ENCODE data around the gene SPTB.
A peak's percentile ranks its signal among the peaks of the same experiment; 100 is the strongest.

Gene SPTB

GRCh38 chr14:64752909-64753308 lies 126.8 kb downstream of the SPTB start:
- no peak for DNase-seq (ENCODE audit: low spot score)

- no peak for DNase-seq (ENCODE audit: low spot score)
Observed at GRCh38 chr14:64748995-64749714, 130.6 kb downstream of the SPTB start.

- DNase-seq (ENCODE audit: low spot score) = no peak
Observed at GRCh38 chr14:64748521-64748920, 131.2 kb downstream of the SPTB start.

GRCh38 chr14:64747327-64747726 lies 132.4 kb downstream of the SPTB start:
- DNase-seq (ENCODE audit: low spot score) = no peak

GRCh38 chr14:64746298-64747250 lies 133.1 kb downstream of the SPTB start:
- peak; percentile 66 for DNase-seq (ENCODE audit: low spot score)

GRCh38 chr14:64745511-64746091 lies 134.1 kb downstream of the SPTB start:
- DNase-seq (ENCODE audit: low spot score) = peak; percentile 66

GRCh38 chr14:64743061-64743460 lies 136.6 kb downstream of the SPTB start:
- DNase-seq (ENCODE audit: low spot score) = no peak

GRCh38 chr14:64741961-64742360 lies 137.7 kb downstream of the SPTB start:
- no peak for DNase-seq (ENCODE audit: low spot score)

GRCh38 chr14:64741200-64741599 lies 138.5 kb downstream of the SPTB start:
- no peak for DNase-seq (ENCODE audit: low spot score)

GRCh38 chr14:64738281-64738804 lies 141.4 kb downstream of the SPTB start:
- no peak for DNase-seq (ENCODE audit: low spot score)

GRCh38 chr14:64737391-64738280 lies 142.1 kb downstream of the SPTB start:
- no peak for DNase-seq (ENCODE audit: low spot score)

GRCh38 chr14:64736271-64737169 lies 143.2 kb downstream of the SPTB start:
- peak; percentile 63 for DNase-seq (ENCODE audit: low spot score)

GRCh38 chr14:64734990-64735389 lies 144.7 kb downstream of the SPTB start:
- DNase-seq (ENCODE audit: low spot score) = no peak

GRCh38 chr14:64733899-64734298 lies 145.8 kb downstream of the SPTB start:
- no peak for DNase-seq (ENCODE audit: low spot score)

- no peak for DNase-seq (ENCODE audit: low spot score)
Observed at GRCh38 chr14:64733321-64733720, 146.4 kb downstream of the SPTB start.

GRCh38 chr14:64732536-64733120 lies 147.1 kb downstream of the SPTB start:
- no peak for DNase-seq (ENCODE audit: low spot score)

GRCh38 chr14:64732066-64732465 lies 147.6 kb downstream of the SPTB start:
- DNase-seq (ENCODE audit: low spot score) = no peak

GRCh38 chr14:64731141-64731581 lies 148.5 kb downstream of the SPTB start:
- DNase-seq (ENCODE audit: low spot score) = no peak

- no peak for DNase-seq (ENCODE audit: low spot score)
Observed at GRCh38 chr14:64730681-64731080, 149.0 kb downstream of the SPTB start.

GRCh38 chr14:64730061-64730440 lies 149.7 kb downstream of the SPTB start:
- DNase-seq (ENCODE audit: low spot score) = no peak
